ENCODE results near the gene RAPGEF6. TPM values are rescaled to one million over a fixed set of nuclear protein-coding genes. Genes with fewer than 3 reads are reported as not detected.

Gene RAPGEF6
- total and polyA plus RNA-seq, 2 of the 4 experiments (the other 2 are of a cell fraction), result 5.8 to 18.8 TPM

DNA sequence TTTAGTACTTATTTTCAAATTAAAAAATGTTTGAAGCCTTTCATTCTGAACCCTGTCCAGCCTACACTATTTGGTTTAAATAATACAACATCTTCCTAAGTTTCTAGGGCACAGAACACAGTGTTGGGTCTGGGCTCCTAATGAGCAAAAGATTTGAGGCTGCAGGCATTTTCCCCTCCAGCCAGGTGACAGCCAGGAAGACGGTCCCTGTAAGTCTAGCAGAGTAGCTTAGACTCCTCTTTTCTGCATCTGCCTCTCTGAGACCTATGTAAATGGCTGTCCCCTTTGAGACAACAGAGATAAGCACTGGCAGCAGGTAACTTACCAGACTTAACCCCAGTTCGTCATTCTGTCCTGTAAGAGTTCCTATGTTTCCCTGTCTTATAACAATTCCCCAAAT, 229.4 kb downstream of the RAPGEF6 start:
- no peak overlapping the region for H3K9ac ChIP-seq (ENCODE audit: low read depth, low read length)
- no peak overlapping the region for H3K14ac ChIP-seq (replicated peaks; ENCODE audit: low read depth, low read length)
- DNase-seq (no peak), ATAC-seq (ENCODE audit: low read depth) (no peak)
- TF ChIP-seq, protein P1, sequence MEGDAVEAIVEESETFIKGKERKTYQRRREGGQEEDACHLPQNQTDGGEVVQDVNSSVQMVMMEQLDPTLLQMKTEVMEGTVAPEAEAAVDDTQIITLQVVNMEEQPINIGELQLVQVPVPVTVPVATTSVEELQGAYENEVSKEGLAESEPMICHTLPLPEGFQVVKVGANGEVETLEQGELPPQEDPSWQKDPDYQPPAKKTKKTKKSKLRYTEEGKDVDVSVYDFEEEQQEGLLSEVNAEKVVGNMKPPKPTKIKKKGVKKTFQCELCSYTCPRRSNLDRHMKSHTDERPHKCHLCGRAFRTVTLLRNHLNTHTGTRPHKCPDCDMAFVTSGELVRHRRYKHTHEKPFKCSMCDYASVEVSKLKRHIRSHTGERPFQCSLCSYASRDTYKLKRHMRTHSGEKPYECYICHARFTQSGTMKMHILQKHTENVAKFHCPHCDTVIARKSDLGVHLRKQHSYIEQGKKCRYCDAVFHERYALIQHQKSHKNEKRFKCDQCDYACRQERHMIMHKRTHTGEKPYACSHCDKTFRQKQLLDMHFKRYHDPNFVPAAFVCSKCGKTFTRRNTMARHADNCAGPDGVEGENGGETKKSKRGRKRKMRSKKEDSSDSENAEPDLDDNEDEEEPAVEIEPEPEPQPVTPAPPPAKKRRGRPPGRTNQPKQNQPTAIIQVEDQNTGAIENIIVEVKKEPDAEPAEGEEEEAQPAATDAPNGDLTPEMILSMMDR (conservative IDR thresholded peaks at IDR 0.05; ENCODE audit: low read depth, low read length), result no peak
- TF ChIP-seq MAFK (IDR thresholded peaks at IDR 0.05; ENCODE audit: low read depth, low read length) (no peak), FOS (IDR thresholded peaks at IDR 0.05; ENCODE audit: low read depth, low read length) (no peak), NFE2L2 (IDR thresholded peaks at IDR 0.05; ENCODE audit: low read depth, low read length) (no peak), CEBPB (IDR thresholded peaks at IDR 0.05; ENCODE audit: low read depth, low read length) (no peak), MXI1 (IDR thresholded peaks at IDR 0.05; ENCODE audit: borderline replicate concordance, low read depth, low read length) (no peak)
- H3K4ac ChIP-seq (ENCODE audit: low read depth, low read length), result no peak overlapping the region
- H4K20me1 ChIP-seq (ENCODE audit: insufficient read depth, low read length), result no peaks in the 10 kb centered on the region
- H3K27me3 ChIP-seq (ENCODE audit: control insufficient read depth, insufficient read depth, low read length), result no peaks in the 10 kb centered on the region
- no peaks in the 10 kb centered on the region for H3K9me1 ChIP-seq (ENCODE audit: insufficient read depth, low read length)
- H3K18ac ChIP-seq (ENCODE audit: low read depth, low read length), result no peak overlapping the region
- POLR2A ChIA-PET (ENCODE audit: unreplicated experiment), result no interaction called here
- no peak overlapping the region for H4K5ac ChIP-seq (ENCODE audit: low read depth, low read length)
- in situ Hi-C loops (cut with MboI; ENCODE audit: low sequenced_read_pairs) (loop anchor here (25.0 kb wide), 3 partner anchors 518 to 1493 kb away; partner anchors contain the start of gene CHSY3), dilution Hi-C loops (cut with HindIII; ENCODE audit: low sequenced_read_pairs, unreplicated experiment) (no loop called here), intact Hi-C loops (cut with micrococcal nuclease) (no loop called here)
- WGBS, 2 experiments (ENCODE audit: extremely low coverage in 2 of 2, insufficient read length in 1 of 2), result 78% methylated on average over 1 of the region's 2 CpGs; no CpG with 5 or more reads in 1 of the 2 experiments
- no peak overlapping the region for H2BK120ac ChIP-seq (ENCODE audit: low read depth, low read length)
- peaks cover 3% of the 10 kb centered on the region; the same call in 1 of the 2 replicates for H3K9me3 ChIP-seq (ENCODE audit: control insufficient read depth, insufficient read depth, low read length)
- no peak overlapping the region for H3K4me2 ChIP-seq (ENCODE audit: low read depth, low read length)
- H3K4me3 ChIP-seq (ENCODE audit: insufficient read depth, low read depth, low read length), result no peak overlapping the region
- H2AFZ ChIP-seq (replicated peaks; ENCODE audit: low read length, poor library complexity), result no peak overlapping the region
- no peak overlapping the region for H2BK15ac ChIP-seq (ENCODE audit: low read depth, low read length)
- no peak overlapping the region for H2AK9ac ChIP-seq (replicated peaks; ENCODE audit: low read depth, low read length, poor library complexity)
- H3K4me1 ChIP-seq (ENCODE audit: control insufficient read depth, insufficient read depth, low read length), result peaks cover 2% of the 10 kb centered on the region; the same call in 1 of the 2 replicates
- no peak overlapping the region for H2AK5ac ChIP-seq (ENCODE audit: low read depth, low read length)
- no peak overlapping the region for H3K27ac ChIP-seq (ENCODE audit: insufficient read depth, low read length)
- H4K91ac ChIP-seq (ENCODE audit: insufficient read depth, low read depth, low read length), result no peak overlapping the region
- no peak overlapping the region for H4K8ac ChIP-seq (ENCODE audit: low read depth in 2 of 2, low read length in 2 of 2)
- H3K36me3 ChIP-seq (ENCODE audit: control insufficient read depth, insufficient read depth, low read length), result peaks cover 6% of the 10 kb centered on the region
- H3K23ac ChIP-seq (ENCODE audit: low read depth, low read length), result no peak overlapping the region
- CTCF ChIA-PET, result no interaction called here
- H3K56ac ChIP-seq (ENCODE audit: extremely low read depth, insufficient read depth, low read length), result no peak overlapping the region
- H2BK20ac ChIP-seq (ENCODE audit: low read depth, low read length), result no peak overlapping the region
- no TSS peak for BruUV-seq (replicated peaks)
- no peak overlapping the region for H2BK5ac ChIP-seq (ENCODE audit: low read depth, low read length, poor library complexity, severe bottlenecking)
- H3K79me1 ChIP-seq (ENCODE audit: low read depth in 1 of 2, low read length in 2 of 2), result no peaks in the 10 kb centered on the region

All from IMR-90 (cell line).